CD4-positive, alpha-beta T cell treated with Interleukin-4 for 1 hour (primary cell): ENCODE results near the gene LZTS3.
"Not testable (repeated sequence)": the region's sequence is repeated elsewhere in the genome, so short reads cannot be mapped to it uniquely, and the experiment has no call there.

ENCODE experiments used
- DNase-seq, 2 donors: peaks; one replicate each; pipeline ENCODE4 v3.0.0-alpha.2; 2020 to 2022

LZTS3 gene

DNA sequence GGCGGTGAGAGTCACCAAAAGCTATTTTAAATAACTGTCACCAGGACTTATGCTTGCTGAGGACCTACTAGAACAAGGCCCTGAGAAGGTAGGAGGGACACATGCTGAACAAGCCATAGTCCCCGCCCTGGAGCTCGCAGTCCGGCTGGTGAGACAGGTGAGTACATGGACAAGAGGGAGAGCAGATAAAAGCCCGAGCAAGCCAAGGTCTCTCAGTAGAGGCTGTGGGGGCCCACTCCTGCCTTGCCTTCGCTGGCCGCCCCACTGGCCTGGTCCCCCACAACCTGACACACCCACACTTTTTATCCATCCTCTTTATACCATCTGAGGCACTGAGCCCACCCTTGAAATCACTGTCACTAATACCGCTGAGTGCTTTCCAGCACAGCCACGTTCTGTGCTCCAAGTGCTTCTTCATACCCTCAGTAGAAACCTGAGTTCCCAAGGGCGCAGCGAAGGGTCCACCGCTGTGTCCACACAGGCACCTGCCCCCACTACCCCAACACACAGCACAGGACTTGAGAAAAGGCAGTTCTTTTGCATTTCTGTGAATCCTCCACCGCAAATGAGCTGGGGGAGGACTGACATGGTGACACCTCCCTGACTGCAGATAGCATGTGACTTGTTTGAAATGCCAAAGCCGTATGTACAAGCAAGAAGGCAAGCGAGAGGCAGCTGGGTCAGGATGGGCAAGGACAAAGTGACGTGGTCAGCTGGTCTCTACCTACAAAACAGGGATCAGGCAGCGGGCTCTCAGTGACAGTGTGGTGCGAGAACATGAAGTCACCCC lies 19.1 kb upstream of the LZTS3 start:
- no peak for DNase-seq

DNA sequence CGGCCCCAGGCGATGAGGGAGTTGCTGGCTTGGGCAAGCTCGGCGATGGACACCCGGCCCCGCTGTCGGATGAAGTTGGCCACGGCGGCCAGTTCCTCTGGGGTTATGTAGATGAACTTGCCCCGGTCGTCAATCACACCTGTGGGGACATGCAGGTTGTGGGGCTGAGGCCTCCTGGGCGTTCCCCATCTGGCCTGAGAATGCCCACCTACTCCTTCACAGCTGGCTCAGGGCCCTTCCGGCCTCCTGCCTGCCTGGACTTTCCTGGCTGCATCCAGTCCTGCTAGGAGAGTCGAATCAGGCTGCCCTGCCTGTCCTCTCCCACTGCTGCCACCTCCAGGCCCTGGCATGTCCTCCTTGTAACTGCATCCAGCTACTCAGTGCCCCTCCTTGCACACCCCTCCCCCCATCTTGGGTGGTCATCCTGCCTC lies 17.3 kb upstream of the LZTS3 start:
- no peak for DNase-seq

GRCh38 chr20:3189561-3190131 lies 16.3 kb upstream of the LZTS3 start:
- DNase-seq, result no peak

DNA sequence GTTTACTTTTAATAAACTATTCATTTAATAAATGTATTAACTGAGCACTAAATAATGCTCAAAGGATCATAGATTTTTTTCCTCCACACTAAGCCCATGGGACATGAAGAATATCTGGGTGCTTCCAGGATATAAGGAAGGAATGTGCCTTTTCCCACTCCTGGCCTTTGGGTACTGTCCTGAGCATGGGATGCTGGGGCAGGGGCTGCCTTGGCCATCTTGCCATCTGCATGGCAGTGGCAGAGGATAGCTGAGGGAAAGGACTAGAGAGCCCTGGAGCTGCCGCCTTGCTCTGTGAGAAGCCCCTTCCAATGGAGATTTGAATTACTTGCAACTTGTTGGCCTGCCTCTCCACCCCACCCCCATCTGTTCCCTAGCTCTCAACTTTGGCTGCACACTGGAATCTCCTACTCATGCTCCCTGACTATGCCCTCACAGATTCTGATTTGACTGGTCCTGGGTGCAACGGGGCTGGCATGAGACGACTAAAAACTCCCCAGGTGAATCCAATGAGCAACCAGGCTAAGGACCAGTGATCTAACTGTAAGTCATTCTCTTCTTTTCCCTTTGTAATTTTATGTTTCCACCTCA lies 15.6 kb upstream of the LZTS3 start:
- no peak for DNase-seq

GRCh38 chr20:3187861-3188260 lies 14.5 kb upstream of the LZTS3 start:
- DNase-seq, result not testable (repeated sequence)

DNA sequence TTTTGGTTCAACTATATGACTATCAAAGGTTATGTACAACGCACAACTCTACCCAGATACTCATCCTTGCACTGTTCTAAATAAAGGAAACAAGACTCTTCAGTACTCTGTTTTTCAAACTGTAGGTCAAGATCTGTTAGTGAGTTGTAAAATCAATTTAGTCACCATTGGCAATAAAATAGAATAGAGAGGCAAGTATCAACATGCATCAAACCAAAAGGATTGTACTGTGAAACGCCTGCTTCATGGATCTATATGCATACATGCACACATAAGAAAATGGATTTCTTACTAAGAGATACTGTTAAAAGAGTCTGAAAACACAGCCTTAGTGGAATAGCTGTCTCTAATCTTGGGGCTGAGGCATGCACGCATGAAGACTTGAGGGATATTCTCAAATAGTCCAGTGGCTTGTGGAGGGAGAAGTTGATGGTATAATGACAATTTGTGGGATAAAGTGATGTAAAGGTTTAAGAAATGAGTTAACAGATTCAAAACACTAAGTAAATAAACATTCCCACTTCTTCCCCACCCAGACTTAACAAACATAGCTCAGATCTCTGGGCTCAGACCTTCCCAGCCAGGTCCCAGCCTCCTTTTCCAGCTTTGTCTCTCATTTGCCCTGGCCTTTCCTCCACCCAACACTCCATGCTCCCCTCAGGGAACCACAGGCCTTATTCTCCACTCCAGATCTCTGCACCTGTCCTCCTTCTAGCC lies 10.7 kb upstream of the LZTS3 start:
- DNase-seq, result no peak

DNA sequence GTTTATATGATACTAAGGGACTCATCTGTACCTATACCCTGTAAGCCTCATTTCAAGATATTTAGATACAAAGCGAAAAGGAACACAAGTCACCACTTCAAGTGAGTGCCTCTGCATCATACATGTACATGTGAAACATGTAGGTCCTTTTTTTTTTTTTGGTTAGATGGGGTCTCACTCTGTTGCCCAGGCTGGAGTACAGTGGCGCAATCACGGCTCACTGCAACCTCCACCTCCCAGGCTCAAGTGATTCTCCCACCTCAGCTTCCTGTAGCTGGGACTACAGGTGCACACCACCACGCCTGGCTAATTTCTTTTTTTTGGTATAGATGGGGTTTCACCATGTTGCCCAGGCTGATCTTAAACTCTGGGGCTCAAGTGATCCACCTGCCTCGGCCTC lies 9.1 kb upstream of the LZTS3 start:
- not testable (repeated sequence) for DNase-seq

GRCh38 chr20:3181270-3181669 lies 7.9 kb upstream of the LZTS3 start:
- DNase-seq, result no peak

DNA sequence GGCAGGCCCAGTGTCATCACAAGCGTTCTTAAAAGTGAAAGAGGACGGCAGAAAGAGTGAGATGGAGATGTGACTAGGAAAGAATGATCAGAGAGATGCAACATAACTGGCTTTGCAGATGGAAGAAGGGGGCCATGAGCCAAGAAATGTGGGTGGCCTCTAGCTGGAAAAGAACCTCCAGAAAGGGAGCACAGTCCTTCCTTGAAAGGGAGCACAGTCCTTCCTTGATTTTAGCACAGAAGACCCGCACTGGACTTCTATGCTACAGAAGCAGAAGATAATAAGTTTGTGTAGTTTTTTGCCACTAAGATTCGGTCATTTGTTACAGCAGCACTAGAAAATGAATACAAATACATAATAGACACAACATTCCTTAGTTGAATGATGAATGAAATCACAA lies 7.0 kb upstream of the LZTS3 start:
- no peak for DNase-seq

DNA sequence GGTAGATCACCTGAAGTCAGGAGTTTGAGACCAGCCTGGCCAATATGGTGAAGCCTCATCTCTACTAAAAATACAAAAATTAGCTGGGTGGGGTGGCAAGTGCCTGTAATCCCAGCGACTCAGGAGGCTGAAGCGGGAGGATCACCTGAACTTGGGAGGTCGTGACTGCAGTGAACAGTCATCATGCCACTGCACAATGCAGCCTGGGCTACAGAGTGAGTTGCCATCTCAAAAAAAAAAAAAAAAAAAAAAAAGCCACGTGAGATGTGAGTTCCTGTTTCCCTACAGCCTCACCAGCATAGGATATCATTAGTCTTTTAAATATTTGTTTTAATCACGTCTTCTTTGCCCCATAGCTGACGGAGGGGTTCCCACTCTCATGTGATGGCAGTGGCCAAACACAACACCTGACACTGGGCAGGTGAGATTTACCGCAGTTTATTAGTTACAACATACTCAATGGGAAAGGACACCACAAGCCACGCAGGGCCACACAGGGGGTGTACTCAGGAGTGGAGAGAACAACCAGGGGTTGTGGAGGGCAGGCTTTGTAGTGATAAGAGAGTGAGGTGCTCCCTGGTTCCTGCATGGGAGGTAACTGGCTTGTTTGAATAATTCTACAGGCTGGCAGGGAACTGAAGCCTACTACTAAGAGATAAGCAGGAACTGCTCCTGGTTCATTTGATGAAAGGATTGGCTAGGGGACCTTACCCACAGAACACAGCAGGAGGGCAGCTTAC lies 4.6 kb upstream of the LZTS3 start:
- DNase-seq, result no peak

DNA sequence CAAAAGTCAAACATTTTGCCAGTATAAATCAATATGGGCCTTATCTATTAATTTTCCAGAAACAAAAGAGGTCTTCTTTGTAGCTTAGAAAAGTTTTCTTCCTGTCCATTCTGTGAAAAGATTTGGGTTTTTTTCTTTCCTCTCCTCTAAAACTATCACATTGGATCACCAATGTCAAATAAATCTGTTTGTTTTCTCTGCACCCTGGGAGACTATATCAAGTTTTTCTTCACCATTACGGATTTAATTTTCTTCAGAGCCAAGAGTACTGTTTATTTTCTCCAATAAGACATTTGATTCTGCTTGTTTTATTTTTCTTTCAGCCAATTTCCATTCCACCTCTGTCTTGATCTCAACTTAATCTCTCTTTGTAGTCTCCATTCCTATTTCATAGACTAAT lies 1.9 kb upstream of the LZTS3 start:
- DNase-seq, result no peak

DNA sequence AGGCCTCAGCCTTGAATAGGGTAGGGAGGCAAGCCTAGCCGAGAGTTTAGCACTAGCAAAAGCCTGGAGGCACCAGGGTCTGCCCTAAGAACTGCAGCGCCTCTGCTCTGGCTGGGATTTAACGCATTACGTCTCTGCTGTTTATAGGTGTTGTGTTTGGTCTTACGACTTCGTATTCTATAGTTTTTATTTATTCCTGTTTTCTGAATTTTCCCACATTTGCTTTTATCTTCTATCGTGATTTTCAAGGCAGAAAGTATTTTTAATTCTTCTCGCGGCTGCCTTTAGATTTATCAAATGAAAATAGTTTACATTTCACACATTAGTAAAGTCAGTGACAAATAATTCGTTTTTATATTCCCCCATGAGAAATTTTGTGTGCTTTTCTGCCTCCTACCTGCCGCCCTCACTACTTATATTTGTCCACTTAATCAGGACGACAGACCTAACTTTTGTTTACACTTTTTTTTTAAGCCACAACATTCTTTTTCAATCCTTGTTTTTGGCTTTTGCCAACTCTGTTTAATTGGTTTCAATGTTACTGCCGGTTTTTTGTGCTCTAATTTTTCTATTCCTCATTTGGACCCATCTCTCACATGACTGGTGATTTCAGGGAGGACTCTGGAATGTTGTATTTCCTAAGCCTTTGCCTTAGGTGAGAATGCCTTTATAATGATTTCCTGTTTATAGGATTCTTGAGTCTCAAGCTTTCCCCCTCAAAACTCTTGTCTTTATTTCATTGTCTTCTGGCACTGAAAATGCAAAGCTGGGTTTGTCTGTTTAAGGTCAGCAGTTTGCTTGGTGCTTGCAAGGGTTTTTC lies 1.3 kb upstream of the LZTS3 start:
- DNase-seq, result no peak

GRCh38 chr20:3173610-3174441 lies 477 bp upstream of the LZTS3 start:
- peak; percentile 89 to 91 for DNase-seq

GRCh38 chr20:3172126-3172932 lies 1.0 kb downstream of the LZTS3 start:
- no peak for DNase-seq

DNA sequence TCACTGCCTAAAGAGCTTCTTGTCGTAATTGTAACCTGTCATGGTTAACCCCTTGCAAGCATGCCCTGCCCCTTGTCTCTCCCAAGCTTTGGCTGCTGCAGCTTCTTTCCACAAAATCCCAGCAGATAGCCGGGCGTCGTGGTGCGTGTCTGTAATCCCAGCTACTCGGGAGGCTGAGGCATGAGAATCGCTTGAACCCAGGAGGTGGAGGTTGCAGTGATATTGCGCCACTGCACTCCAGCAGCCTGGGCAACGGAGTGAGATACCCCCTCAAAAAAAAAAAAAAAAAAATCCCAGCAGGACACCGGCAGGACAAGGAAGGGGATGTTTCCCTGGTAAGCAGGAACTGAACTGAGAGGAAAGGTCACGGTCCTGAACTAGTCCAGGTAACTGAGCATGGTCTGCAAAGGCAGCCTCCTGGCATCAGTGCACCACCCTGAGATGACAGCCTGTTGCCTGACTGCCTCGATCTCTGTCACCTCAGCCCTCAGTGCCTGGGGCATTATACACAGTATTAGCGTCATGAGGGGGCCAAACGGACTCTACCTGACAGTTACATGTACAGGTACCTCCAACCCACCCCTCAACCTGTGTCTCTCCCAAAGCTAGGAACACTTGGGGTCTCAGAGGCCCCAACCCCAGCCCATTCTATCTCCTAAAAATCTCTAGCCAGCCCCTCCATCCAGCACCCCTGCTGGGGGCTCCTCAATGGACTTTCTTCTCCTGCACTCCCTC lies 1.8 kb downstream of the LZTS3 start:
- no peak for DNase-seq

DNA sequence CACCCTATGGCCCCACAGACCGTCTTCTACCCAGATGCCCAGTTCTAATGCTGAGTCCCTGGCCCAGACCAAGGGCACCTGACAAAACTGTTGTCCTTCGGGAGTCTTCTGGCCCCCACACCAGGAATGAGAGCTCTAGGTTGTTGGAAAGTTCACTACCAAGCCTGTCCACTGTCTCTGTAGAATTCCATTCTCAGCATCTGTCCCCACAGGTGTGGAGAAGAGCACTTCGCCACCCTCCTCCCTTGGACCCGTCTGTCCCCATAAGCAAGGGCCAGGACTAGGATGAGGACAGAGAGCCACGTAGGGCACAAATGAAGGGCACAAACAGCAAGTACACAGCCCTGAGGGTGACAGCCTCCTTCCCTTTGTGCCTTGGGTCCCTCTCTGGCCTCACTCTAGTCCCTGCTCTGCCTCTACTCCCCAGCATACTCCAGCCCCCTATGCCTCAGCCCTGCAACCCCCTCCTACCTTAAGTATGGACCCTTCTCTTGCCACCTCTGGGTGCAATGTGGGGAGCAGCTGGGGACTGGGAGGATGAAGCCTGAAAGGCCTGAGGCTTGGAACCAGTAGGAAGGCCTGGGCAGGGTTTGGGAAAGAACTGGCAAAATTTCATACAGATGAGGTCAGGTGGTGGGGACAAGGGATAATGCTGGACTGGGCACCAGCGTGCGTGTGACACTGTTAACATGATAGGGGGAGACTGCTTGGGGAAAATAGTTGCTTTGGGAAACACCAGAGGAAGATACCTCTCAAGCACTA lies 4.3 kb downstream of the LZTS3 start:
- no peak for DNase-seq

GRCh38 chr20:3168079-3168828 lies 5.1 kb downstream of the LZTS3 start:
- no peak for DNase-seq

- no peak for DNase-seq
Measured at GRCh38 chr20:3167738-3168078, 5.6 kb downstream of the LZTS3 start.
